Measurements from ENCODE around the gene KIAA1217.

DNA sequence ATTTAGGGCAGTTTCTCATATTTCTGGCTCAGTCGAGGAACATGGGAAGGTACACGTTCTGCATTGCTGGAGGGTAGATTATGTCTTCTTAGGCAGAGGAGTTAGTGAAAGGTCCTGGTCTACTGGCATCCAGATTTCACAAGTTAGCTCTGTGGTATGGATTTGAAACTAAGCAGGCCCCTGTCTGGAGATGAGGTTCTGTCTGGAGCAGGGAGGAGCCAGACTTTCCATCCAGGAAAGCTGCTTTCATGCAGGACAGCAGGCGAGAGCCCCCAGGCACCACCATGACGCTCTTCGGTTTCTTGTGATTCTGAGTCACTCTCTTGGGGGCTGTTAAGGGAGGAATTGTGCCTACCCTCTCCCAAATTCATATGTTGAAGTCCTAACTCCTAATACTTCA, 184.3 kb downstream of the KIAA1217 start:
- TF ChIP-seq, protein P1, sequence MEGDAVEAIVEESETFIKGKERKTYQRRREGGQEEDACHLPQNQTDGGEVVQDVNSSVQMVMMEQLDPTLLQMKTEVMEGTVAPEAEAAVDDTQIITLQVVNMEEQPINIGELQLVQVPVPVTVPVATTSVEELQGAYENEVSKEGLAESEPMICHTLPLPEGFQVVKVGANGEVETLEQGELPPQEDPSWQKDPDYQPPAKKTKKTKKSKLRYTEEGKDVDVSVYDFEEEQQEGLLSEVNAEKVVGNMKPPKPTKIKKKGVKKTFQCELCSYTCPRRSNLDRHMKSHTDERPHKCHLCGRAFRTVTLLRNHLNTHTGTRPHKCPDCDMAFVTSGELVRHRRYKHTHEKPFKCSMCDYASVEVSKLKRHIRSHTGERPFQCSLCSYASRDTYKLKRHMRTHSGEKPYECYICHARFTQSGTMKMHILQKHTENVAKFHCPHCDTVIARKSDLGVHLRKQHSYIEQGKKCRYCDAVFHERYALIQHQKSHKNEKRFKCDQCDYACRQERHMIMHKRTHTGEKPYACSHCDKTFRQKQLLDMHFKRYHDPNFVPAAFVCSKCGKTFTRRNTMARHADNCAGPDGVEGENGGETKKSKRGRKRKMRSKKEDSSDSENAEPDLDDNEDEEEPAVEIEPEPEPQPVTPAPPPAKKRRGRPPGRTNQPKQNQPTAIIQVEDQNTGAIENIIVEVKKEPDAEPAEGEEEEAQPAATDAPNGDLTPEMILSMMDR (IDR thresholded peaks at IDR 0.05; ENCODE audit: borderline replicate concordance, extremely low read depth, low read length, poor library complexity, severe bottlenecking), result no peak
- TF ChIP-seq EZH2 (IDR thresholded peaks at IDR 0.05; ENCODE audit: borderline replicate concordance, low read depth, low read length, severe bottlenecking), result no peak
